ENCODE measurements around the gene PPP1R3F. TPM values are rescaled to one million over a fixed set of nuclear protein-coding genes. Genes with fewer than 3 reads are reported as not detected.

PPP1R3F gene
- total and polyA plus RNA-seq, 9 of the 15 experiments (the other 6 are each of a cell fraction or from before 2014, with no cell fraction given), result 0.03 to 0.91 (median 0.43) TPM; not detected in 1

- TF ChIP-seq TRIM25 (IDR thresholded peaks at IDR 0.05; ENCODE audit: borderline replicate concordance) (no peak), JUND (IDR thresholded peaks at IDR 0.05; ENCODE audit: borderline replicate concordance, low read depth, low read length) (no peak), JUND (tag; IDR thresholded peaks at IDR 0.05; ENCODE audit: borderline replicate concordance, low read depth, low read length) (no peak), TAF1 (IDR thresholded peaks at IDR 0.05; ENCODE audit: control insufficient read depth, extremely low read depth, insufficient read depth, low read length, severe bottlenecking) (peak; percentile 42), E2F6 (IDR thresholded peaks at IDR 0.05; ENCODE audit: borderline replicate concordance in 1 of 2, extremely low read depth in 1 of 2, insufficient read depth in 1 of 2, insufficient read length in 1 of 2, low read depth in 1 of 2, low read length in 1 of 2, poor library complexity in 1 of 2, severe bottlenecking in 1 of 2) (no peak), ZEB2 (IDR thresholded peaks at IDR 0.05) (no peak), ELF4 (CRISPR knock-in tag; IDR thresholded peaks at IDR 0.05) (no peak), POLR2G (IDR thresholded peaks at IDR 0.05; ENCODE audit: low read depth, low read length) (peak; percentile 79), BRF2 (IDR thresholded peaks at IDR 0.05; ENCODE audit: borderline replicate concordance, insufficient read depth, insufficient read length) (no peak), GTF2A2 (tag; IDR thresholded peaks at IDR 0.05) (no peak), ZNF79 (CRISPR knock-in tag; IDR thresholded peaks at IDR 0.05; ENCODE audit: low read depth) (no peak), HMGXB4 (CRISPR knock-in tag; IDR thresholded peaks at IDR 0.05) (no peak), TFAM (CRISPR knock-in tag; conservative IDR thresholded peaks at IDR 0.05) (no peak), ZBTB8A (IDR thresholded peaks at IDR 0.05; ENCODE audit: partially characterized antibody) (no peak), KLF16 (IDR thresholded peaks at IDR 0.05) (no peak), YY1 (IDR thresholded peaks at IDR 0.05; ENCODE audit: borderline replicate concordance in 1 of 3, control insufficient read depth in 1 of 3, extremely low read depth in 1 of 3, insufficient read depth in 3 of 3, insufficient read length in 1 of 3, insufficient replicate concordance in 2 of 3, low read depth in 1 of 3, low read length in 2 of 3) (peak; percentile 65 to 93 (median 91)), NR2C2 (CRISPR knock-in tag; IDR thresholded peaks at IDR 0.05) (no peak), NR2C2 (tag; IDR thresholded peaks at IDR 0.05) (peak; percentile 19; the same call in 1 of the 2 replicates), ZNF639 (CRISPR knock-in tag; conservative IDR thresholded peaks at IDR 0.05 in 1 of 2, IDR thresholded peaks at IDR 0.05 in 1 of 2) (peak in 1 of 2 experiments; percentile 98; a peak in 2 of 4 replicates)
Measured at GRCh38 chrX:49269767-49270248, at the start of gene PPP1R3F (continued).

Data from K562 (cell line).